ENCODE measurements around the gene COX7A1. TPM values are rescaled to one million over a fixed set of nuclear protein-coding genes. Genes with fewer than 3 reads are reported as not detected.

The COX7A1 gene
- total RNA-seq: not detected in 2 replicates

DNA sequence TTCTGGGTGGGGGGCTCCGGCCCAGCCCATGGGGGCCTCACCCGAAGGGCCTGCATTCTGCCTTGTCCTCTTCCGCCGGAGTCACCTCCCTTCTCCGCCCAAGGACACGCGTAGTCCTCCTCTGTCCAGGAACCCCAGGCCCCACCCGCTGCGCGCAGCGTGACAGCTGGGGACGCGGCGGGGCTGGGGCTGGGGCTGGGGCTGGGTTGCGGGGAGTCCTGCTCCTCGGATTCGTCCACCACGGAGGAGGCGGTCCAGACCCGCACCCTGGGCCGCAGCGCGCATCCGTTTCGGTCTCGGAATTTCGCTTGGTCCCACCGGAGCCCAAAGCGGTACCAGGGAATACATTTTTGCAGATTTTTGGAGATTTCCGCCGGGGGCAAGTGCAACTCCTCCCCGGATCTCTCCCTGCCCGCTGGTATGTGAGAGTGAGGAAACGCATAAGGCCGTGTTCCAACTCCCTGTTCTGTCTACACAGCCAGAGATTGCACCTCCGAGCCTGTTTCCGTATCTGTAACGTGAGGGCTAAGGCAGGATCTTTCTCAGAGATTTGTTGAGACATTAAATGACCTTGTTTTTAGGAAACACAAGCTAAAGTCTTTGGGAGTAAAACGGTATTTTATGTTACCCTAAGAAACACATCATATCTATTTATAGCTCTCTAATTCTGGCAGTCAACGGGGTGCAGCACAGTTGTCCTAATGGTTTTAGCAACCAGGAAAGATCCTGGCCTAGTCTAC is at the start of gene COX7A1:
Gene COX7A1 (minus strand): TSS at position 96 of the 740 bp plus-strand sequence. CDS start 40 bp downstream, at position 56.

DNA sequence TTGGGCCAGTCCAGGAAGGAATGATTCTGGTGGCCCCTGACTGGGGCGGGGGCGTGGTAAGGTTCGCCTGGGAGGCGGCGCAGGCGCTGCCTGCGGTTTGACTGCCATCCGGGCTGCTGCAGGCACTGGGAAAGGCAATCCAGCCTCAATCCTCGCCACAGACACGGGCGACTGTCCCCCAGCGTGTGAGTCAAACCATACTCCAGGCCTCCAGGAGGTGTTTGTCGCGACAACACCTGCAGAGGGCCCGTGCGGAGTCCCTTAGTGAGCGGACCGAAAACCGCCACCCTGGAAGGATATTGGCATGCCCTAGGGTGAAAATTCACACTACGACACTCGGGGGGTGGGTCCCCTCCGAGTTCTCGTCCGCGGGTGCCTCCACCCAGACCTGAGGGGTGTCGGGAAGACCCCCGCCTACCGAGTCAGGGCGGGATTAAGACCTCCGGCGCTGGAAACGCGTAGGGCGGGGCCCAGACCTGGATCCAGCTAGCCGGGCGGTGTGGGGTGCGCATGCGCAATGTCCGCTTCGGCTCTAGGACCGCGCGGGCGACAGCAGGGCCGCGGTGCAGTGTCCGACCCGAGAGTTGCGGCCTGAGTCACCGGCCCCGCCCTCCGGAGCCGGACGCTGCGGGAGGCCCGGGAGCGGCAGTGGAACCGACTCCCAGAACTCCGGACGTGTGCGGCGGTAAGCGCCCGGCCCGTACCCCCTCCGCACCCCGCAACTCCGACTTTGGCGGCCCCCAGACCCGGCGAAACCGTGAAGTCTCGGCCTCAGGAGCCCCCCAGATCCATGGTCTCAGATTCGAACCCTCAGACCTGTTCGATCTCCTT is 12.6 kb downstream of the COX7A1 start, which contains the start of gene CAPNS1:
Gene CAPNS1 (plus strand): TSS at position 594 of the 831 bp plus-strand sequence. CDS start 946 bp downstream, outside the sequence.

DNA sequence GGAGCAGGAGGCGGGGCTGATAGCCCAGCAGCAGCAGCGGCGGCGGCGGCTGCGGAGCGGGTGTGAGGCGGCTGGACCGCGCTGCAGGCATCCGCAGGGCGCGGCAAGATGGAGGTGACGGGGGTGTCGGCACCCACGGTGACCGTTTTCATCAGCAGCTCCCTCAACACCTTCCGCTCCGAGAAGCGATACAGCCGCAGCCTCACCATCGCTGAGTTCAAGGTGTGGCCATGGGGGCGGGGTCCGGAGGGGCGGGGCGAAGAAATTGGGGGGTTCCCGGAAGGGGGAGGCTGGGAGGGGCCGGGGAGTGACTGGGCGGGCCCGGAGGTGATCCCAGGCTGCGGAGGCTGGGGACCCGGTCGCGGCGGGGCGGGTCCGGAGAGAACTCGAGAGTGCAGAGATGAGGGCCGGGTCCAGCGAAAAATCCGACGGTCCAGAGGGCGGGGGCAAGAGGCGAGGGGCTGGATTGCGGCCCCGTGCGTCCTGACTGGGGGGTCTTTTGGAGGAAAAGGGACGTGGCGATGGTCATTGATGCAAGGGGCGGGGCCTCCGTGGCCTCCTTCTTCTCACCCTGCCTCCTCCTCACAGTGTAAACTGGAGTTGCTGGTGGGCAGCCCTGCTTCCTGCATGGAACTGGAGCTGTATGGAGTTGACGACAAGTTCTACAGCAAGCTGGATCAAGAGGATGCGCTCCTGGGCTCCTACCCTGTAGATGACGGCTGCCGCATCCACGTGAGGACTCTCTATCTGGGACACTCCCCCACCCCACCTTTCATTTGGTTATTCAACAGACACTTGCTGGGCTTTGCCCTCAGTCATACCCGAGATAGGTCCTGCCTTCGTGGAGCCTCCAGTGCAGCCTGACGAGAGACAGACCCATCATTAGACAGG is 36.5 kb downstream of the COX7A1 start, which contains the start of gene TBCB:
Gene TBCB (plus strand): TSS at position 16 of the 891 bp plus-strand sequence. CDS start 93 bp downstream, at position 109.

DNA sequence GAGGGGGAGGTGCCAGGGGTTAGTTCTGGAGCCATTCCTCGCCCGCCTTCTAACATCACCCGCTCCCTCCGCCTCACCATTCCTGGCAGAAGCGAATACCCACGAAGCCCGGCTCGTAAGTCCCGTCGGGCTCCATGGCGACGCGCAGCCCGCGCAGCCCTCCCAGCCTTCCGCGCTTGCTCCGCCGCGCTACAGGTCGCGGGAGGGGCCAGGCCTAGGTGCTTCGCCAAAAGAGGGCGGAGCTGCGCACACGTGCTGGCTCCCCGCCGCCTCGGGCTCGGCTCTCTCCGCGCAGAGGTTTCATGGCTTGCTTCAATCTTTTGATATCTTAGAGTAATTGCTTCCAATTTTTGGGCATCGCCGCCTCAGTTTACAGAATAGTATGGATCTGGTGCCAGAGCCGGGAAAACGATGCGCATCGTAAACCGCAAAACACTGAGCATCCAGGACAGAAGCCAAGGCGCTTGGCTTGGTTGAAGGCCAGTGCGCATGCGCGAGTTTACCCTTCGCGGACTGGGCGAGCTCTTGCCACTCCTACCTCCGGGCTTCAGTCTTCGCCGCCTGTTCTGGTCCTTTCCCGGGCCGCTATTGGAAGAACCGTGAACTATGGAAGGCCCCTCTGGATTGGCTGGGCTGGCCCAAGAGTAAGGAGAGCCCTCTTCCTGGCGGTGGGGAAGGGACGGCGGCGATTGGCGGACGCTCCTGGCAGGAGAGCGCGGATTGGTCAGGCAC is 37.4 kb downstream of the COX7A1 start, which contains the start of gene POLR2I:
Gene POLR2I (minus strand): TSS at position 155 of the 732 bp plus-strand sequence. CDS start 19 bp downstream, at position 136.

DNA sequence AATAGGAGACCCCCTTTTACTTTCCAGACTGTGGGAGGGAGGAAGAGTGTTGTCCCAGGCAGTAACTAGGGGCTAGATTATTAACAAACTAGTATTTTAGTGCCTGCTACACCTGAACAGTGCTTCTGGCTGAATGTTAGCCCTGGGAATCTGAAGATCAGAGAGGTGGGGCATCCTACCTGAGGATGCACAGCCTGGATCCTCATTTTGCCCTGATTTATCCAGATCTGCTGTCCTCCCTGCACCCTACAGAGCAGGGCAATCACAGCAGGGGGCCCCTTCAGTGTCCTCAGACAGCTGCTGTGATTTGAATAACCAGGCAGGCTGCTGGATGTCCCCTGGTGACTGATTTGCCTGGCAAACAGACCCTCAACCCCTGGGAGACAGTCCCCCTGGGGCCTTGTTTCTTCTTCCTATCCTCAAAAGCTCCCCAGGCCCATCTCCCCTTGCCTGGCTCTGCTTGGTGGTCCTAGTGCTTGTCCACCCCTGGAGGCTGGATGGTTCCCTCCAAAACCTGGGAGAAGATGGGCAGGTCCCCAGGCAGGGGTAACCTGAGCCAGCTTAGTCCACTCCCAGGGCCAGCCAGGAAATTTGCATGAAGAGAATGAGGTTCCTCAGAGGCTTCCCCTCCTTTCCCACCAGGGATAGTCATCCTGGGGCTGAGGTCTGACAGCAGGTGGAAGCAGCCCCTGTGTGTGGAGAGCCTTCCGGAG is 41.6 kb downstream of the COX7A1 start, which contains the start of gene OVOL3:
Gene OVOL3 (plus strand): TSS at position 657 of the 713 bp plus-strand sequence. CDS start 60 bp downstream, outside the sequence.

Other genes with a start within 250 kb of the COX7A1 start
- not detected in 2 replicates for gene HCST, start 249.9 kb downstream of the COX7A1 start, total RNA-seq
- gene TYROBP, start 244.2 kb downstream of the COX7A1 start, total RNA-seq: not detected in 2 replicates
- gene LRFN3, start 216.1 kb downstream of the COX7A1 start, total RNA-seq: 9.1 and 12.7 TPM in 2 replicates
- gene SDHAF1, start 157.3 kb downstream of the COX7A1 start, total RNA-seq: 27.0 and 50.8 TPM in 2 replicates
- 0.23 and 1.4 TPM in 2 replicates for gene SYNE4, start 143.6 kb downstream of the COX7A1 start, total RNA-seq
- gene ALKBH6, start 138.2 kb downstream of the COX7A1 start, total RNA-seq: 37.2 and 49.3 TPM in 2 replicates
- 0.49 and 1.0 TPM in 2 replicates for gene CLIP3, start 119.6 kb downstream of the COX7A1 start, total RNA-seq
- 2.6 and 8.1 TPM in 2 replicates for gene THAP8, start 98.2 kb downstream of the COX7A1 start, total RNA-seq
- 2.7 and 9.9 TPM in 2 replicates for gene WDR62, start 97.5 kb downstream of the COX7A1 start, total RNA-seq
- not detected in 2 replicates for gene OVOL3, start 41.3 kb downstream of the COX7A1 start, total RNA-seq
- 67.1 and 75.7 TPM in 2 replicates for gene POLR2I, start 37.6 kb downstream of the COX7A1 start, total RNA-seq
- 238 and 277 TPM in 2 replicates for gene TBCB, start 37.0 kb downstream of the COX7A1 start, total RNA-seq
- 290 and 371 TPM in 2 replicates for gene CAPNS1, start 12.4 kb downstream of the COX7A1 start, total RNA-seq
- 1.3 and 2.2 TPM in 2 replicates for gene ZNF565, start 62.2 kb upstream of the COX7A1 start, total RNA-seq
- gene ZNF146, start 62.7 kb upstream of the COX7A1 start, total RNA-seq: 61.8 and 62.9 TPM in 2 replicates
- 0.15 and 0.31 TPM in 2 replicates for gene ZFP14, start 226.8 kb upstream of the COX7A1 start, total RNA-seq

All from hair follicular keratinocyte (primary cell).